MM.1S (cell line): ENCODE measurements around the gene NTM.

ENCODE experiments used
- DNase-seq: peaks from one replicate; pipeline ENCODE4 v3.0.0-alpha.2; 2015
- H2AFZ ChIP-seq: fragments of 300-600 bp; sonication (generic); 2 replicates; pipeline ENCODE4 v1.6.0; 2016; ENCODE audit warnings: antibody characterized with exemption, low read length
- H3F3A ChIP-seq: fragments of 300-600 bp; sonication (generic); 2 replicates; pipeline ENCODE4 v1.6.1; 2016; ENCODE audit warnings: mild to moderate bottlenecking, antibody characterized with exemption, low read length, moderate library complexity, mixed read lengths; ENCODE audit not compliant: insufficient read depth
- H3K27ac ChIP-seq: fragments of 300-600 bp; sonication (generic); 2 replicates; pipeline ENCODE4 v1.5.1; 2016; ENCODE audit warnings: mild to moderate bottlenecking, low read length
- H3K27me3 ChIP-seq: fragments of 300-600 bp; sonication (generic); replicated peaks from 2 replicates; pipeline ENCODE4 v1.6.0; 2016; ENCODE audit warnings: low read length; ENCODE audit not compliant: insufficient read depth
- H3K36me3 ChIP-seq: fragments of 300-600 bp; sonication (generic); replicated peaks from 2 replicates; pipeline ENCODE4 v1.6.1; 2016; ENCODE audit warnings: mild to moderate bottlenecking, low read length, mixed read lengths; ENCODE audit not compliant: insufficient read depth
- H3K4me1 ChIP-seq: fragments of 300-600 bp; sonication (generic); 2 replicates; pipeline ENCODE4 v1.6.1; 2016; ENCODE audit warnings: low read length, mixed read lengths
- H3K4me2 ChIP-seq: fragments of 300-600 bp; sonication (generic); 2 replicates; pipeline ENCODE4 v1.6.0; 2016; ENCODE audit warnings: low read depth, low read length
- H3K4me3 ChIP-seq: fragments of 300-600 bp; sonication (generic); 2 replicates; pipeline ENCODE4 v1.5.1; 2016; ENCODE audit warnings: low read length, mixed read lengths
- H3K79me2 ChIP-seq: fragments of 300-600 bp; sonication (generic); 2 replicates; pipeline ENCODE4 v1.6.1; 2016; ENCODE audit warnings: mixed run types, low read length, mixed read lengths
- H3K9ac ChIP-seq: fragments of 300-600 bp; sonication (generic); 2 replicates; pipeline ENCODE4 v1.6.1; 2016; ENCODE audit warnings: low read length, mixed read lengths
- H3K9me2 ChIP-seq: fragments of 300-600 bp; sonication (generic); replicated peaks from 2 replicates; pipeline ENCODE4 v1.6.1; 2016; ENCODE audit warnings: mild to moderate bottlenecking, low read length, mixed read lengths; ENCODE audit not compliant: insufficient read depth
- H3K9me3 ChIP-seq: fragments of 300-600 bp; sonication (generic); replicated peaks from 2 replicates; pipeline ENCODE4 v1.6.1; 2016; ENCODE audit warnings: mild to moderate bottlenecking, low read length, mixed read lengths; ENCODE audit not compliant: insufficient read depth
- H4K20me1 ChIP-seq: fragments of 300-600 bp; sonication (generic); 2 replicates; pipeline ENCODE4 v1.6.1; 2016; ENCODE audit warnings: mild to moderate bottlenecking, low read length, moderate library complexity, mixed read lengths; ENCODE audit not compliant: insufficient read depth
- CTCF ChIP-seq: fragments of 300-600 bp; sonication (generic); IDR thresholded peaks from 2 replicates; pipeline ENCODE4 v1.5.1; 2016; ENCODE audit warnings: antibody characterized with exemption, low read length, mixed read lengths
- EZH2 ChIP-seq: fragments of 300-600 bp; sonication (generic); optimal IDR thresholded peaks from 2 replicates; pipeline ENCODE3; 2017; ENCODE audit warnings: low read depth, mild to moderate bottlenecking, antibody characterized with exemption, low read length, mixed read lengths
- EZH2phosphoT487 ChIP-seq: fragments of 300-600 bp; sonication (generic); IDR thresholded peaks from 2 replicates; pipeline ENCODE4 v1.6.1; 2018; ENCODE audit warnings: antibody characterized with exemption, low read length

NTM gene

DNA sequence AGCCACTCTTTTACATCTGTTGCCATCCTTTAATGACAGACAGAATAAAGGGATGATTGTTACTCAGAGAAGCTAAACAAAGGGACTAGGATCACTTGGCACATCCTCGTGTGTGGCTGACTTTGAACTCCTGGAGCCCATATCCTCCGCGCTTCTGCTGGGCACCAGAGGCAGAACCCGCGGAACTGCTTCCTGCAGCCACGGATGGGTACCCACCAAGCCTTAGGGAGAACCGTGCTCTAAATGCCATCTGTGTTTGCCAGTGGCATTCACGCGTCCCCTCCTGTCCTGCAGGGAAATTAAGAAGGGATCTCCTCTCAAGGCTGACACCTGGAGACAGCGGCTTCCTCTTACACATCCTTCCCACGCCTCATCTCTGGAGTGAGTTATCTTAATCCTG is 294.4 kb downstream of the NTM start:
- Histone ChIP-seq H3K9ac (no peak overlapping the region), H3K27me3 (no peaks in the 10 kb centered on the region), H3K4me1 (no peaks in the 10 kb centered on the region), H3K9me3 (no peaks in the 10 kb centered on the region), H4K20me1 (no peaks in the 10 kb centered on the region), H3F3A (no peaks in the 10 kb centered on the region), H3K27ac (no peak overlapping the region), H2AFZ (no peak overlapping the region), H3K4me2 (no peak overlapping the region), H3K4me3 (no peak overlapping the region), H3K9me2 (no peaks in the 10 kb centered on the region), H3K36me3 (no peaks in the 10 kb centered on the region), H3K79me2 (no peaks in the 10 kb centered on the region)
- TF ChIP-seq EZH2phosphoT487 (no peak), EZH2 (no peak), CTCF (no peak)
- DNase-seq: no peak

- H3K79me2 ChIP-seq: no peaks in the 10 kb centered on the region
- H3K27ac ChIP-seq: no peak overlapping the region
- H3K4me3 ChIP-seq: no peak overlapping the region
- no peaks in the 10 kb centered on the region for H3K36me3 ChIP-seq
- H3F3A ChIP-seq: no peaks in the 10 kb centered on the region
- no peaks in the 10 kb centered on the region for H3K4me1 ChIP-seq
- H3K9me2 ChIP-seq: no peaks in the 10 kb centered on the region
- H4K20me1 ChIP-seq: no peaks in the 10 kb centered on the region
- H3K9ac ChIP-seq: no peak overlapping the region
- no peak overlapping the region for H3K4me2 ChIP-seq
- H2AFZ ChIP-seq: no peak overlapping the region
- no peak for TF ChIP-seq EZH2phosphoT487
- no peak for TF ChIP-seq CTCF
- no peak for TF ChIP-seq EZH2
- no peak for DNase-seq
- no peaks in the 10 kb centered on the region for H3K27me3 ChIP-seq
- no peaks in the 10 kb centered on the region for H3K9me3 ChIP-seq
Measured at GRCh38 chr11:131665344-131665968, 295.0 kb downstream of the NTM start.

- Histone ChIP-seq H3K9me3 (no peaks in the 10 kb centered on the region), H2AFZ (no peak overlapping the region), H4K20me1 (no peaks in the 10 kb centered on the region), H3K4me2 (no peak overlapping the region), H3K36me3 (no peaks in the 10 kb centered on the region), H3K27ac (no peak overlapping the region), H3K79me2 (no peaks in the 10 kb centered on the region), H3K9me2 (no peaks in the 10 kb centered on the region), H3F3A (no peaks in the 10 kb centered on the region), H3K4me3 (no peak overlapping the region), H3K4me1 (no peaks in the 10 kb centered on the region), H3K9ac (no peak overlapping the region), H3K27me3 (no peaks in the 10 kb centered on the region)
- DNase-seq: no peak
- TF ChIP-seq CTCF (no peak), EZH2 (no peak), EZH2phosphoT487 (no peak)
Measured at GRCh38 chr11:131666006-131666405, 295.6 kb downstream of the NTM start.
